Bone marrow (tissue), 2 donors: ENCODE measurements around the gene PRKACG.
A peak's percentile ranks its signal among the peaks of the same experiment; 100 is the strongest.

Experiments used
- DNase-seq, 2 donors: peaks; one replicate each; lab custom pipeline; 2025; lab: John Stamatoyannopoulos, UW

The PRKACG gene

GRCh38 chr9:68981789-68982188 is 32.1 kb downstream of the PRKACG start:
- peak in 1 of 2 donors; percentile 48 for DNase-seq

DNA sequence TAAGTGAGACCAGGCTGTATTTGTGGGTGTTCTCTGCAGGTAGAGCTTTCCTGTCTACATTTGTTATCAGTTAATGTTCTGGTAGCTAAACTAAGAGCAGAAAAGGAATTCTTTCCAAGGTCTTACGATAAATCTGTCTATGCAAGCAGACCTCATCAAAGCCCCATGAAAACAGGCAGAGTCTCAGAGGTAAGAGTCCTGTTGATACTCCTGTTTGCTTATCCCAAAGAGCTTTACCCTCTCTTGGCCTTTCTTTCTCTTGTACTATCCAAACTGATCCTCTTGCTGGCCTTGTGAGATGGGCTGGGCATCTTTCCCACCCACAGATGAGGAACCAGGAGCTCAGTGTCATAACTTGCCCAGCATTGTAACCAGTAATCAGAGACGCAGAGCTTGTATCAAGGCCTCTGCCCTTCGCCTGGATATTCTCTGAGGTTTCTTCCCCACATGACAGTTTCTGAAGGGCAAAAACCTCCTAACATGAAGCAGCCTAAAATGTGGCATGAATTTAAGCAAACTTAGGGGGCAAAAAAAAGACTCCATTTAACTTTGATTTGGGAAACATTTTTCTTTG is 33.5 kb downstream of the PRKACG start:
- DNase-seq = no peak

GRCh38 chr9:68979538-68980314 is 34.2 kb downstream of the PRKACG start:
- DNase-seq = peak in 1 of 2 donors; percentile 93

- DNase-seq = no peak
Measured at GRCh38 chr9:68978501-68978900, 35.4 kb downstream of the PRKACG start.

GRCh38 chr9:68978066-68978465 is 35.8 kb downstream of the PRKACG start:
- DNase-seq = peak in 1 of 2 donors; percentile 83

DNA sequence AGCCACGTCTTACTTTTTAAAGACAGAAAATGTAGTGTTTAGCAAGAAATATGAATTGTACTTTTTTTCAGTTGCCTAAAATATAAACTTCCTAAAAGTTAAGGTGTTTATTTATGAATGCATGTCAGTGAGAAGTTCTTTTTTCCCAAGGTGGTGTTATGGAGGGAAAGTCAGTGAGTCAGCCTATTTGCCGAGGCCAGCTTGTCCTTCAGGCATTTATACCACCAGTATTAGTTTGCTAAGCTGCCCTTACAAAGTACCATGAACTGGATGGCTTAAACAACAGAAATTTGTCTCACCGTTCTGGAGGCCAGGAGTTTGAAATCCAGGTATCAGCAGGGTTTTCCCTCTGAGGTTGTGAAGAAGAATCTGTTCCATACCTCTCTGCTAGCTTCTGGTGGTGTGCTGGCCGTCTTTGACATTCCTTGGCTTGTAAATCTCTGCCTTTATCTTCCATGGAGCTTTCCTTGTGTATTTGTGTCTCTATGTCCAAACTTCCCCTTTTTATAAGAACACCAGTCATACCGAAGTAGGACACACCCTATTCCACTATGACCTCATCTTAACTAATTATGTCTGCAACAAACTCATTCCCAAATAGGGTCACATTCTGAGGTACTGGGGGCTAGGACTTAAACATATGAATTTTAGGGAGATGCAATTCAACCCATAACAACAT is 38.4 kb downstream of the PRKACG start:
- DNase-seq = peak; percentile 28 to 69

GRCh38 chr9:68974901-68975300 is 39.0 kb downstream of the PRKACG start:
- no peak for DNase-seq

DNA sequence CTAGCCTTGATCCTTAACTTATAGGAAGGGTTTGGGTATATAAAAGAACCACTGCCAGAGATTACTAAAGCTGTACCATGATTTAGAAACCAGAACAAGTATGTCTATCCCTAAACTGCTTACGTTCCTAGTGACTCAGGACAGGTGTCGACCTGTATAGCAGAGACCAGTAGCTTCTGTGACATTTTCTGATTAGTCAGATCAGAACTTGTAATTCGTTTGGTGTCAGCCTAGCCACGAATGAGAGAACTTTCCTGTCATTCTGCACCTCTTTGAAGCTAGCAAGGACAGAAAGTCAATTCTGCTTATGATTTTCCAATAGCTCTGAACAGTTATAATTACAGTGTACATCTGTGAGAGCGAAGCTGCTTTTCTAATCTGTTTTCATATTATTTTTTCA is 39.5 kb downstream of the PRKACG start:
- DNase-seq = no peak

DNA sequence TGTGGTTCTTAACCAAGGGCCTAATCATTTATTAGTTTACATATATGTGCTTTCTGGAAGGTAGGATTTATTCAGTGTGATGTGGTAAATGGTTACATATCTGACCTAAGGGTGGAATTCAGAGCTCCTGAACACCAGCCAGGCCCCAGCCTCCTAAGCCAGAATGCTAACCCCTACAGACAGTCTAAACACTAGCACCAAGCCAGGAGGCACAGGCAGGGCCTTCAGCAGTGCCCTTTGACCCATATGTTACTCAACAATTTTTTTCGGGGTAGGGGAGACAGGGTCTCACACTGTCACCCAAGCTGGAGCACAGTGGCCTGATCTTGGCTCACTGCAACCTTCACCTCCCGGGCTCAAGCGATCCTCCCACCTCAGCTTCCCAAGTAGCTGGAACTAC is 40.3 kb downstream of the PRKACG start:
- no peak for DNase-seq

- no peak for DNase-seq
Measured at GRCh38 chr9:68970151-68970550, 43.8 kb downstream of the PRKACG start.

- DNase-seq = no peak
Measured at GRCh38 chr9:68969538-68969937, 44.4 kb downstream of the PRKACG start.

GRCh38 chr9:68967800-68968199 is 46.1 kb downstream of the PRKACG start:
- DNase-seq = no peak

GRCh38 chr9:68966496-68966944 is 47.4 kb downstream of the PRKACG start:
- DNase-seq = no peak

GRCh38 chr9:68964765-68965164 is 49.1 kb downstream of the PRKACG start:
- DNase-seq = no peak

DNA sequence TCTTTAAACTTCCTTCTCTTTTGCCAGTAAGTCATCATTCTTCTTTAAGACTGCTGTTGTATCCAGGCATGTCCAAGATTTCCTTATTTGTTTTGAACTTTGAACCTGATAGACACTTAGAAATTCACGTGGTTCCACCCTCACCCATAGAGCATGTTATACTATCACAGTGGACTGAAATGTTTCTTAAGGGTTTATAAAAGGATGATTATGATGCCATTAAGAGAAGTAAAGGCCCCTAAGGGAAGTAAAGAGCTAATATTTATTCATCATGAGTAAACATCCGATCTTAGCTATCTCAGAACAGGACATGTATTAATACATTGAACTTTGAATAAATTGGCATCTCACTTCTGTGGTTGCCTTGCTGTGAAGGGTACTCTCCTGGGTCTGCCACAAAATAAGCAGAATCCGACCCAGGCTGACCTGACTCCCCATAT is 49.8 kb downstream of the PRKACG start:
- no peak for DNase-seq

- DNase-seq = no peak
Measured at GRCh38 chr9:68963416-68963815, 50.5 kb downstream of the PRKACG start.
